NB4 (cell line): ENCODE results near the gene PHOSPHO2.

Source experiments
- MYC ChIP-seq: IDR thresholded peaks from 2 replicates; pipeline ENCODE4 v1.6.1; 2011; ENCODE audit warnings: low read depth, low read length
- TF ChIP-seq, protein P1 (sequence below): IDR thresholded peaks from one replicate; pipeline ENCODE4 v1.5.1; 2012; ENCODE audit warnings: low read depth, low read length

DNA sequence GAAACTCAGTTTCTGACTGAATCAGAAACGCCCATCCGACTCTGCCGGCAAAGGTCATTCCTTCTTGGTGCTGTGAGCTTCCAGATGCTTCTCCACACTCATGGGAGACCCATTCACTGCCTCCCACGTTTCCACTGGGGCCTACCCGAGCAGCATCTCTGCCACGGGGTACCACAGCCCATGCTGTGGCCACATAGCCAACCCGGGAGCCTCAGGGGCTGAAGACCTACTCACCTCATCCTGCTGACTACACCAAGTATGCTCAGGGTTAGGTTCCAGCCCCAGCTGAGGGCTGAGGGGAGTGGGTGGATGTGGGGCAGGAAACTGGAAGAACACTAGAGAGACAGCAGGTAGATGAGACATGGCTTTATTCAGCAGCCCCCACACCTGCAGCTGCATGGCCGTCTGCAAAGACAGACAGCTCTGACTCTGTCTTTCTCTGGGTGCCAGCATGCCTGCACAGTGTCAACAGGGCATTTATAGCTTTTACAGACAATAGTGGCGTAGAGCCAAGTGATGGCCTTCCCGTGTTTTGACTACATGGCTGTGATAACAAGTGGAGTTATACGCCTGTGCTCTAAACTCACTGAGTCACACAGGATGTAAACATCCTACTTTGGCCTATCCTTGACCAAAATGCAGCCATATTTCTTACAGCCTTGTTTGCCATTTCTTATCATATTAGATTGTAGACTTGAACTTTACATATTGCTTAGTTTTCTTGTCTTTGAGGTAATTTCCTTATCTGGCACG lies 22.8 kb downstream of the PHOSPHO2 start:
- TF ChIP-seq, protein P1, sequence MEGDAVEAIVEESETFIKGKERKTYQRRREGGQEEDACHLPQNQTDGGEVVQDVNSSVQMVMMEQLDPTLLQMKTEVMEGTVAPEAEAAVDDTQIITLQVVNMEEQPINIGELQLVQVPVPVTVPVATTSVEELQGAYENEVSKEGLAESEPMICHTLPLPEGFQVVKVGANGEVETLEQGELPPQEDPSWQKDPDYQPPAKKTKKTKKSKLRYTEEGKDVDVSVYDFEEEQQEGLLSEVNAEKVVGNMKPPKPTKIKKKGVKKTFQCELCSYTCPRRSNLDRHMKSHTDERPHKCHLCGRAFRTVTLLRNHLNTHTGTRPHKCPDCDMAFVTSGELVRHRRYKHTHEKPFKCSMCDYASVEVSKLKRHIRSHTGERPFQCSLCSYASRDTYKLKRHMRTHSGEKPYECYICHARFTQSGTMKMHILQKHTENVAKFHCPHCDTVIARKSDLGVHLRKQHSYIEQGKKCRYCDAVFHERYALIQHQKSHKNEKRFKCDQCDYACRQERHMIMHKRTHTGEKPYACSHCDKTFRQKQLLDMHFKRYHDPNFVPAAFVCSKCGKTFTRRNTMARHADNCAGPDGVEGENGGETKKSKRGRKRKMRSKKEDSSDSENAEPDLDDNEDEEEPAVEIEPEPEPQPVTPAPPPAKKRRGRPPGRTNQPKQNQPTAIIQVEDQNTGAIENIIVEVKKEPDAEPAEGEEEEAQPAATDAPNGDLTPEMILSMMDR = no peak
- no peak for TF ChIP-seq MYC
